ENCODE results near the gene GRK3. TPM values are rescaled to one million over a fixed set of nuclear protein-coding genes. Genes with fewer than 3 reads are reported as not detected.

GRK3 gene
- polyA plus RNA-seq, 3 donors from 2014 or later, result 0.14 to 0.34 (median 0.24) TPM

DNA sequence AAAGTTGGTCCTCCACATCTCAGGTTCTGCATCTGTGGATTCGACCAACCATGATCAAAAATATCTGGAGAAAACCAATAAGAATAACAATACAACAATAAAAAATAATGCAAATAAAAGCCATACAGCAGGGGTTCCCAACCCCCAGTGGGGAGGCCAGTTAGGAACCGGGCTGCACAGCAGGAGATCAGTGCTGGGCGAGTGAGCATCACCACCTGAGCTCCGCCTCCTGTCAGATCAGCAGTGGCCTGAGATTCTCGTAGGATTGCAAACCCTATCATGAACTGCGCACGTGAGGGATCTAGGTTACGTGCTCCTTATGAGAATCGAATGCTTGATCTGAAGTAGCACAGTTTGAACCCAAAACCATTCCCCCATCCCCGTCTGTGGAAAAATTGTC is 152.2 kb downstream of the GRK3 start:
- Mint-ChIP-seq H3K4me1 (no peaks in the 10 kb centered on the region), H3K4me3 (no peak overlapping the region), H3K27ac (no peak overlapping the region), H3K36me3 (no peaks in the 10 kb centered on the region), H3K27me3 (ENCODE audit: low read depth in 3 of 3) (peaks cover 0 to 4% (median 2%) of the 10 kb centered on the region in 3 donors), H3K9me3 (no peaks in the 10 kb centered on the region)
- DNase-seq, result no peak

- no peaks in the 10 kb centered on the region for H3K4me1 Mint-ChIP-seq
- no peaks in the 10 kb centered on the region for H3K9me3 Mint-ChIP-seq
- no peaks in the 10 kb centered on the region for H3K36me3 Mint-ChIP-seq
- H3K27ac Mint-ChIP-seq, result no peak overlapping the region
- peaks cover 0 to 2% (median 2%) of the 10 kb centered on the region in 3 donors for H3K27me3 Mint-ChIP-seq (ENCODE audit: low read depth in 3 of 3)
- DNase-seq, result no peak
- H3K4me3 Mint-ChIP-seq, result no peak overlapping the region
Observed at GRCh38 chr22:25718135-25718840, 153.8 kb downstream of the GRK3 start.

- H3K9me3 Mint-ChIP-seq, result no peaks in the 10 kb centered on the region
- H3K27ac Mint-ChIP-seq, result no peak overlapping the region
- peaks cover 0 to 4% (median 0%) of the 10 kb centered on the region in 3 donors for H3K27me3 Mint-ChIP-seq (ENCODE audit: low read depth in 3 of 3)
- no peak overlapping the region for H3K4me3 Mint-ChIP-seq
- no peak for DNase-seq
- no peaks in the 10 kb centered on the region for H3K4me1 Mint-ChIP-seq
- no peaks in the 10 kb centered on the region for H3K36me3 Mint-ChIP-seq
Observed at GRCh38 chr22:25722223-25722622, 157.7 kb downstream of the GRK3 start.

DNA sequence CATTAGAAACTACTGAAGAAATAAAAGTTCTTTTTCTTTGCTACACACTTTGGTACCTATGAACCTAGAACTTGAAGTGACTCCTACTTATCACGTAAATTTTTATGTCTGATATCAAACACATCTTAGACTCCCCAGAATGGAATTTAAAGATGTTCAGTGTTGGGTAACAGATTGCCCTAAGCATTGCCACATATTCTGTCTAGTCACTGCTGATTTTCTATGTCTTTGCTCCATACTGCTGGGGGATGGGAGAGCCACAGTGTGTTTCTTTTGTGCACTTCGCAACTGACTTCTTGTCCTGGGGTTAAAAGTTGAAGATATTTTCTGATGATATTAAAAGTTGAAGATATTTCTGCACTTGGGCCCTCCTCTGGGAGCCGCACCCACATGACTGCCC is 158.2 kb downstream of the GRK3 start:
- Mint-ChIP-seq H3K27me3 (ENCODE audit: low read depth in 3 of 3) (peaks cover 0 to 6% (median 0%) of the 10 kb centered on the region in 3 donors), H3K4me1 (no peaks in the 10 kb centered on the region), H3K36me3 (no peaks in the 10 kb centered on the region), H3K27ac (no peak overlapping the region), H3K9me3 (no peaks in the 10 kb centered on the region), H3K4me3 (no peak overlapping the region)
- DNase-seq, result no peak

DNA sequence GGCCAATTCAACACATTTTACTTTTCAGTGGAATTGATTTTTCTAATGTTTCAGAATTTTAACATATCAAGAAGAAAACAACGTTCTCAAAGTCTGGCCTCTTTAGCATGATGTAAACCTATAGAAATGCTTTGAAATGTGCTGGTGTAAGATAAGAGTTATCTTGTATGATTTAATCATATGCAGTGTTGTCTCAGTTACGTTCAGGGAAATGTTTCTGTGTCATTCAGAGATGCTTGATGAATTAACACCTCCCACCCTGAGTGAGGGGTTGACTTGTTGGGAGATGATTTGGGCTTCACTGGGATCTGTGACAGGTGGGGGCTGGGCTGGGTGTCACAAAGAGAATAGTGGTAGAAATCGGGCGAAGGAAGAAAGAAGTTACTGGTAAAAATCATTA is 161.8 kb downstream of the GRK3 start:
- Mint-ChIP-seq H3K36me3 (no peaks in the 10 kb centered on the region), H3K27ac (no peak overlapping the region), H3K9me3 (no peaks in the 10 kb centered on the region), H3K27me3 (ENCODE audit: low read depth in 3 of 3) (peaks cover 0 to 6% (median 0%) of the 10 kb centered on the region in 3 donors), H3K4me3 (no peak overlapping the region), H3K4me1 (no peaks in the 10 kb centered on the region)
- DNase-seq, result no peak

GRCh38 chr22:25728071-25728470 is 163.6 kb downstream of the GRK3 start:
- Mint-ChIP-seq H3K27me3 (ENCODE audit: low read depth in 3 of 3) (peaks cover 0 to 4% (median 0%) of the 10 kb centered on the region in 3 donors), H3K9me3 (no peaks in the 10 kb centered on the region), H3K4me3 (no peak overlapping the region), H3K36me3 (no peaks in the 10 kb centered on the region), H3K4me1 (no peaks in the 10 kb centered on the region), H3K27ac (no peak overlapping the region)
- DNase-seq, result no peak

DNA sequence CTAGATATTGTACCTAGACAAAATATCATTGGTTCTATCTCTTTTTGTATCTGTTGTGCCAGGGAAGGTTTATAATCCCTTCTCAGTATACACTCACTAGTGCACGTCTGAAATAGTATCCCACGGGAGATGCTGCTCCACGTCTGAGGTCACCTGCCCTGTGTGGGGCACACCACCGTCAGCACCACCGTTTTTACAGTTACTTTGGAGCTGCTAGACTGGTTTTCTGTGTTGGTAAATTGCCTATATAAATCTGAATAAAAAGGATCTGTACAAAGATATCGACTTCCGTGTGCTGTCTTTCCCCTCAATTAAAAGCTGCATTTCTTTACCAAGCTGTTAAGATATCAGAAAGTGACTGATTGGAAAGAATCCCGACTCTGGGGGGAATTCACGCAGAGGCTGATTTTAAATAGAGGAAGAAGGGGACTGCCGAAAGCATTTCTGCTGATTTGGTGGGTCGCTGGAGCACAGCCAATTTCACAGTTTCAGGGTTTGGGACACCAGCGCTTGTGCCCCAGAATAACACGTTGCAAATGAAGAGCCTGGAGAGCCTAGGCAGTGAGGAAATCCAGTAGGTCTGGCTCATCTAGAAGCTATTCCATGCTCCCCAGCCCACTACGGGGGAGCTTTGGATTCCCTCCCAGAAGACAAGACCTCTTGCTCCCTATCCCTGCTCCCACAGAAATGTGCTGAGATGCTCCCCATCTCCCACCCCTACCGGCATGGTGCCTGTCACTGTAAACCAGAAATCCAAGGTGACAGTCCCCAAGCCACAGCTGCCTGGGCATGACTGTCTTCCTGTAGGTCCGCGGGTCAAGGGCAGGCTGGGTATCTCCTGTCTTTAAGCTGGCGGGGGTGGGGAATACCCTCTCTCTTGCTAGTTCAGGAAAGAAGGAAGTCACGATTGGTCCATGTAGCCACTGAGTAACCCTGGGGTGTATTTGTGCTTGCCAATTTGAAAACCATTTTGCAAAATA is 164.8 kb downstream of the GRK3 start:
- Mint-ChIP-seq H3K4me1 (no peaks in the 10 kb centered on the region), H3K4me3 (no peak overlapping the region), H3K36me3 (no peaks in the 10 kb centered on the region), H3K27me3 (ENCODE audit: low read depth in 3 of 3) (peaks cover 0 to 3% (median 2%) of the 10 kb centered on the region in 3 donors), H3K27ac (no peak overlapping the region), H3K9me3 (no peaks in the 10 kb centered on the region)
- no peak for DNase-seq

DNA sequence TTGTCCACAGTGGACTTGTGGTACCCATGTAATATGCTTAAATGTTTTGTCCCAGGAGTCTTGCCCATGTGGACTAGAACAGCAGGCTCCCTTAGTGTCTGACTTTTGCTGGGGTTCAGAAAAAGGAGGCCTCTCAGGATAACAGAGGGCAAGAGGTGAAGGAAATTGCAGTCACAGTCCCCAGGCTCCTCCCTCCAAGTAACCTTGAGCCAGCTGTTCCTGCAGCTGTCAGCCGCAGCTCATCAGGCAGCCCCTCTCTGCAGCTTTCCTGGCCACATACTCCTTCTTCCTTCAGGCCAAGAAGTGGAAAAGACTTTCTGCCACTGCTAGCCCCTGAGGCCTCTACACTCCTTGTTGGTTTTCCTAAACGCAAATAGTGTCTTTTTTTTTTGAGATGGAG is 171.2 kb downstream of the GRK3 start:
- Mint-ChIP-seq H3K36me3 (no peaks in the 10 kb centered on the region), H3K4me3 (no peak overlapping the region), H3K27ac (no peak overlapping the region), H3K4me1 (peaks cover 6 to 11% of the 10 kb centered on the region in 2 donors), H3K9me3 (no peaks in the 10 kb centered on the region), H3K27me3 (ENCODE audit: low read depth in 3 of 3) (peaks cover 7 to 8% (median 8%) of the 10 kb centered on the region in 3 donors)
- no peak for DNase-seq

- no peaks in the 10 kb centered on the region for H3K9me3 Mint-ChIP-seq
- peaks cover 7 to 8% (median 8%) of the 10 kb centered on the region in 3 donors for H3K27me3 Mint-ChIP-seq (ENCODE audit: low read depth in 3 of 3)
- DNase-seq, result peak; percentile 0 to 14 (median 9)
- peak overlapping the region in 1 of 6 donors; percentile 65 for H3K27ac Mint-ChIP-seq
- H3K4me3 Mint-ChIP-seq, result peak overlapping the region in 4 of 5 donors; percentile 3 to 62 (median 38)
- peaks cover 6 to 11% of the 10 kb centered on the region in 2 donors for H3K4me1 Mint-ChIP-seq
- no peaks in the 10 kb centered on the region for H3K36me3 Mint-ChIP-seq
Observed at GRCh38 chr22:25736378-25737011, 172.0 kb downstream of the GRK3 start.

DNA sequence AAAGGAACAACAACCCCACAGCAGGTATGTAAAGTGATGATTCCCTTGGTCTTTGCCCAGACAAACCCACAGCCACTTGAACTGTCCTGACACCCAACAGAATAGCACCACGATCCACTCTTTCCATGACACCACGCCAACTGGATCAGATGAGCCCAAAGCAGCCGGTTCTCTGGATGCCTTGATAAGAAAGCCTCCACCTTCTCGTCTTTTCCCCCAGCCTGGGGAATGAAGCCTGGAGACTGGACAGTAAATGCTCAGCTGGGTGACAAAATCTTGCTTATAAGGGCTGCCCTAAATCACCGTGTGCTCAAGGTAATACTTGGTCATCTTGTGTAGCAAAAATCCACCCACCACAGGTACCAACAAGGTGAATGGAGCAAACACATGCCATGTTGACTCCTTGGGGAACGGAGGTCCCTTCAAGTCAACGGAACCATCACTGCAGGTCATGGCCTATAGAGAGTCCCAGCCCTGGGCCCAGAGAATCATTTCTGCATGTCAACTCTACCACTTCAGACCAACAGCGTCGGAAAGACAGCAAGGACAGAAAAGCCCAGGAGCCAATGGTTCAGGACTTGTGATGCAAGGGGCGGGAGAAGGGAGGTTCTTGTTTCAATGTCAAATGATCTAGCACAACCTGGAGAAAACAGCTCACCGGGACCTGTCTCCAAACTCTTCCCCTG is 175.3 kb downstream of the GRK3 start:
- H3K27ac Mint-ChIP-seq, result no peak overlapping the region

GRCh38 chr22:25741692-25742626 is 177.5 kb downstream of the GRK3 start, which contains the start of gene MYO18B:
TSS of gene MYO18B (plus strand) at chr22:25742188. CDS start at chr22:25761093, 18,905 bp downstream.
- H3K27ac Mint-ChIP-seq, result no peak within 1 kb of the TSS
- no peaks in the 10 kb centered on the region for H3K9me3 Mint-ChIP-seq
- DNase-seq, result no peak
- peaks cover 2 to 8% (median 7%) of the 10 kb centered on the region in 3 donors for H3K27me3 Mint-ChIP-seq (ENCODE audit: low read depth in 3 of 3)
- peak within 1 kb of the TSS in 1 of 5 donors; percentile 48 for H3K4me3 Mint-ChIP-seq
- H3K36me3 Mint-ChIP-seq, result no peaks in the 10 kb centered on the region
- H3K4me1 Mint-ChIP-seq, result peaks cover 0 to under 1% of the 10 kb centered on the region in 2 donors

More for the DNA sequence above, 175.3 kb downstream of the GRK3 start:
- H3K9me3 Mint-ChIP-seq, result no peaks in the 10 kb centered on the region
- no peaks in the 10 kb centered on the region for H3K36me3 Mint-ChIP-seq
- peaks cover 6 to 11% of the 10 kb centered on the region in 2 donors for H3K4me1 Mint-ChIP-seq
- DNase-seq, result no peak
- no peak overlapping the region for H3K4me3 Mint-ChIP-seq
- peaks cover 4 to 10% (median 8%) of the 10 kb centered on the region in 3 donors for H3K27me3 Mint-ChIP-seq (ENCODE audit: low read depth in 3 of 3)

- Mint-ChIP-seq H3K27ac (no peak overlapping the region), H3K27me3 (ENCODE audit: low read depth in 3 of 3) (peaks cover 5 to 6% (median 6%) of the 10 kb centered on the region in 3 donors), H3K4me1 (no peaks in the 10 kb centered on the region), H3K9me3 (no peaks in the 10 kb centered on the region), H3K4me3 (no peak overlapping the region), H3K36me3 (no peaks in the 10 kb centered on the region)
- no peak for DNase-seq
Observed at GRCh38 chr22:25742918-25743708, 178.6 kb downstream of the GRK3 start.
